ENCODE measurements around the gene PNMA6E.

GRCh38 chrX:153426204-153426603 lies 25.1 kb upstream of the PNMA6E start:
- TF ChIP-seq TARDBP (IDR thresholded peaks at IDR 0.05) (no peak), LEF1 (IDR thresholded peaks at IDR 0.05; ENCODE audit: borderline replicate concordance) (no peak)
